NCI-H69 (cell line): ENCODE measurements around the gene FAM20C.

ENCODE experiments used
- DNase-seq: peaks from one replicate; lab custom pipeline; 2025; lab: John Stamatoyannopoulos, UW

FAM20C gene

GRCh38 chr7:307970-308369, 115.6 kb downstream of the FAM20C start:
- DNase-seq, result no peak

GRCh38 chr7:309586-310228, 117.3 kb downstream of the FAM20C start:
- DNase-seq, result no peak
